Activated T-helper 1 cell treated with anti-CD3 and anti-CD28 coated beads, Interleukin-12 subunit alpha, Interleukin-12 subunit beta, Interleukin-2, Interleukin-4 antibody, amounts not matched to agents 30 ng/mL and 10 ng/mL and 1 ng/mL, durations not matched to agents 14 hours and 24 hours and 36 hours (primary cell): ENCODE data around the gene CHMP2A. TPM values are rescaled to one million over a fixed set of nuclear protein-coding genes. Genes with fewer than 3 reads are reported as not detected.

Experiments used
- DNase-seq: peaks from one replicate; pipeline ENCODE4 v3.0.0; 2021; ENCODE audit warnings: low spot score
- H3K27ac Mint-ChIP-seq: one replicate; pipeline ENCODE4 v1.8.0; 2021; ENCODE audit warnings: mild to moderate bottlenecking, mixed read lengths
- H3K27me3 Mint-ChIP-seq: one replicate; pipeline ENCODE4 v1.8.0; 2022; ENCODE audit warnings: mild to moderate bottlenecking, moderate library complexity, mixed read lengths; ENCODE audit not compliant: insufficient read depth
- H3K36me3 Mint-ChIP-seq: one replicate; pipeline ENCODE4 v1.8.0; 2021; ENCODE audit warnings: low read depth, mixed read lengths
- H3K4me1 Mint-ChIP-seq: one replicate; pipeline ENCODE4 v1.8.0; 2021; ENCODE audit warnings: low read depth, mixed read lengths
- H3K4me3 Mint-ChIP-seq: one replicate; pipeline ENCODE4 v1.8.0; 2021; ENCODE audit warnings: mild to moderate bottlenecking, moderate library complexity, mixed read lengths
- H3K9me3 Mint-ChIP-seq: one replicate; pipeline ENCODE4 v1.8.0; 2021; ENCODE audit warnings: mixed read lengths
- intact Hi-C: fragments of 100-400 bp; cut with micrococcal nuclease; formaldehyde crosslinking; loops from one replicate; pipeline ENCODE4 v1.15.1; 2024
- total RNA-seq: library from RNA; stranded (reverse); gene quantifications from 2 replicates; pipeline ENCODE4 v1.2.3, GENCODE V29; 2022

Gene CHMP2A
- total RNA-seq, 1 donor from 2014 or later: 114 TPM

DNA sequence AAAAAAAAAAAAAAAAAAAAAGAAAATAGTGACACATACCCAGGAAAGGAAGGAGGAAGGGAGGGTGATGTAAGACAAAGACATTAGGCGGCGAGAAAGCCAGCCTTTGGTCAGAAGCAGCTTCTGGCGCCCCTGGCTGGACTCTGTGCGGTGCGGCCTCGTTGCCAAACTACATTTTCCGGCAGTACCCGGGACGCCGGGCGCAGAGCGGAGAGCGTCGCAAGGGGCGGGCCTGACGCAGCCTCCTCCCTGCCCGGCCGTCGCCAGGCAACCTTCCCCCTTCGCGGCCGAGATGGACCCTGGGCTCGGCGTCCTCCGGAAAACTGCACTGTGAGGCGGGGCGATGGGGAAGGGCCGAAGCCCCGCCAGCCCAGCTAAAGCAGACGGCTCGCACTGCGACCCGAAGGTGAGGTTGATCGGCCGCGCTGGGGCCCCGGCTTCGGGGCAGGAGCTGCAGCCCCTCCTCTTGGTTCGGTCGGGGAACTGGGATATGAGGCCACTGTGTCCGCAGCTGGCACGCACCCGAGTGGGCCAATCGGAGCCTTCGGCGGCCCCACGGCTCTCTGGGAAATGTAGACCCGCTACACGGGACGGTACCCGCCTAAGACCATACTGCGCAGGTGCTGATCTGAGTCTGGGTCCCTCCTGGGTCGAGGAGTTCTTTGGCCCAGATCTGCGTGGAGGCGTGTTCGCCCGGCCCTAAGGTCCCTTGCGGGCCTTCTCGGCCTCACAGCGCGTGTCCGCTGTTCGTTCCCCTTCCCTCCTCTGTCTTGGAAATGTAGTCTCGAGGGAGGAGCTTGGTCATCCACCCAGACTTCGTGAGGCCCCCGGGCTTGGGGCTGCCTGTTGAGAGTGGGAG lies 20.5 kb upstream of the CHMP2A start:
- peak overlapping the region; percentile 95 for H3K4me3 Mint-ChIP-seq
- H3K27me3 Mint-ChIP-seq: no peaks in the 10 kb centered on the region
- intact Hi-C loops: loop anchor here (1.0 kb wide), 1 partner anchor 99 kb away; the partner anchor contains the start of gene ZNF446
- peaks cover 9% of the 10 kb centered on the region for H3K36me3 Mint-ChIP-seq
- peak overlapping the region; percentile 99 for H3K27ac Mint-ChIP-seq
- H3K4me1 Mint-ChIP-seq: peaks cover 51% of the 10 kb centered on the region
- no peaks in the 10 kb centered on the region for H3K9me3 Mint-ChIP-seq
- DNase-seq: peak; percentile 77

DNA sequence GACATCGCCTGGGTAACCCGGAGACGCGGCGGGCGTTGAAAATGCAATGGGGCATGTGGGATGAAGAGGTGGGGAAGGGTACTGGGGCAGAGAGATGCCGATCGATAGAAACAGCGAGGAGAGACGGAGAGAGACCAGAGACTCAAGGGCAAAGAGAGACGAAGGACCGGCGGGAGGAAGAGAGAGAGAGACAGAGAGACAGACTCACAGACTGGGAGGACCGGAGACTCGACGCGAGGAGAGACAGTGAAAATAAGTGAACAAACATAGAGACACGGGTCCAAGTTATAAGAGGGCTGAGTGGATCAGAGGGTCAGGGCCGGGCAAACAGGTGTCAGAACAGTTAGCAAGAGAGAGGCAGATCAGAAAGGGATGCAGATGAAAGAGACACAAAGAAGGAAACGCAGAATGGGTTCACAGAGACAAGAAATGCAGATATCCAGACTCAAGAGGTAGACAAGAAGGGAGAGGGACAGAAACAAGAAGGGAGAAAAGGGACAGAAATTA lies 18.8 kb upstream of the CHMP2A start:
- Mint-ChIP-seq H3K4me3 (peak overlapping the region; percentile 95), H3K27me3 (no peaks in the 10 kb centered on the region), H3K36me3 (peaks cover 8% of the 10 kb centered on the region), H3K27ac (peak overlapping the region; percentile 99), H3K9me3 (no peaks in the 10 kb centered on the region), H3K4me1 (peaks cover 41% of the 10 kb centered on the region)
- intact Hi-C loops: loop anchor here (1.0 kb wide), 10 partner anchors 8 to 192 kb away; partner anchors contain the start of genes CHMP2A, TRIM28, ZBTB45 and ZNF132
- DNase-seq: no peak

DNA sequence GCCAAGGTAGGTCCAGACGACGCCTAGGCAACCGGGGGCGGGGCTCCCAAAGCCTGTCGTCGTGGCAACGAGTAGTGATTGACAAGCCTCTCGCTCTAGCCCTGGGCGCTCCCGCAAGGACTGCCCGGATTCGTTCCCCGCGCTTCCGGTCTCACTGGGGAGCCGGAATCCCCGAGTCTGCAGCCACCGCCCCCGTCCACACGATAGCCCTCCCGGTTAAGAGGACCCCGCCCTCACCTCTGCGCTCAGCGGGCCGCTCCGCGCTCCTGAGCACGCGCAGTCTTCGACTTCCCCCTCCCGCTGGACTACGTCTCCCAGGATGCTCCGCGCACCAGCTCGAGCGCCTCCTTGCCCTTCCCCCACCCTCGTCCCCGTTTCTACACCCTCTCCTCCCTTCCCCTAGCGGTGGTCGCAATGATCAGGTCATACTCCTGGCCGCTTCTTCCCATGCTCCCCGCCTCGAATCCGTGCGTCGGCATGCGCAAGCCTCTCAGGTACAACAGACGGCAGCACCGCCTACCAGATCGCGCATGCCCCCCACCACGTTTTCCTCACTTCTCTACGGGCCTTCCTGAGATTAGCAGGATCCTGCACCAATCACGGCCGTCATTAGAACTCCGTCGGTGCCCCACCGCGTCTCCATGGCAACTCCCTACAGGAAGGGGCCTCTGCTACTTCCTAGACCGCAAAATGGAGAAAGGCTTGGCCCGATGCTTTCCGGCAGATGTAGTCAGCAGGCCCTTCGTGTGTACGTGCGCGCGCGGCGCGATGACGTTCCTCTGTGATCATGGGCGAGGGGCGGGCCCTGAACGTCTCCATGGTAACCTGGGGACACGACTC lies 18.1 kb upstream of the CHMP2A start, which contains the start of gene MZF1:
Gene MZF1, minus strand, starts transcription at position 518 of the 840 bp plus-strand sequence. CDS start 1,946 bp downstream, outside the sequence.
- Mint-ChIP-seq H3K4me1 (peaks cover 41% of the 10 kb centered on the region), H3K4me3 (peak within 1 kb of the TSS; percentile 95), H3K27me3 (no peaks in the 10 kb centered on the region), H3K36me3 (peaks cover 12% of the 10 kb centered on the region), H3K27ac (peak within 1 kb of the TSS; percentile 99), H3K9me3 (no peaks in the 10 kb centered on the region)
- DNase-seq: peak; percentile 100
- intact Hi-C loops: loop anchor here (1.0 kb wide), 12 partner anchors 8 to 268 kb away; partner anchors contain the start of genes CHMP2A, ERVK3-1, TRIM28 and ZBTB45

DNA sequence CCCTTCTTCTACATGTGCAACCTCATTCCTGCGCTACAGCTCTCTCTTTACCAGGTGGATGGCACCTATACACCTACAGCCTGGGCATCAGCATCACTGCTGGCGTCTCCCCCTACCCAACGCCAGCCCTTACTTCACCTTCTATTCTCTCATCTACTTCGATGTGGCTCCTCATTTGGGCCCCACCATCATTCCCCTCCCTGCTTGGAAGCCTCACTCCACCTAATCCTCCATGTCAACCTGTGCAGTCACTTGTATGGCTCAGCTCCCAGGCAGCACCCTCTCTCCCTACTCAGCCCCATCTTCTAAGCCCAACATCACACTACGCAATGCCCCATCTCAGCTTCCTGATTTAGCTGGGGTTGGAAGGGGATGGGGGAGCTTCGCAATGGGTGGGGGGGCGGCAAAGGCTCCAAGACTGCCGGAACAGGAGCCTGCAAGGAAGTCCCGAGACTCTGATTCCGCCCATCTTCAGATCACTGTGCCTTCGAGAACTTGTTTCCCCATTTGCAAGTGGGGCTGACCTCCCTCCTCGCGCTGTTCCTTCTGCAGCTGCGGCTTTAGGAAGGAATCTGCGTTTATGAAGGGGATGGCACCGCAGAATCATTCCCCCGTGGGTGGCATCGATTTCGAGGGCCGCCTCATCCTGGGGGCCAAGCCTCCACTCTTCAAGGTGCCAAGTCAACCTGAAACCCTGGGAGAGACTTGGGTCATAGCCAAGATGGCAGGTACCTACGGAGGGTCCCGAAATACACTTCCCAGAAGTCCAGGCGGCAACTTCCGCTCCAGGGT lies 17.3 kb upstream of the CHMP2A start:
- H3K4me3 Mint-ChIP-seq: peak overlapping the region; percentile 95
- no peaks in the 10 kb centered on the region for H3K27me3 Mint-ChIP-seq
- no peaks in the 10 kb centered on the region for H3K9me3 Mint-ChIP-seq
- H3K4me1 Mint-ChIP-seq: peaks cover 36% of the 10 kb centered on the region
- H3K36me3 Mint-ChIP-seq: peaks cover 13% of the 10 kb centered on the region
- DNase-seq: no peak
- peak overlapping the region; percentile 99 for H3K27ac Mint-ChIP-seq
- intact Hi-C loops: loop anchor here (1.0 kb wide), 2 partner anchors 9 to 267 kb away; partner anchors contain the start of gene ERVK3-1

DNA sequence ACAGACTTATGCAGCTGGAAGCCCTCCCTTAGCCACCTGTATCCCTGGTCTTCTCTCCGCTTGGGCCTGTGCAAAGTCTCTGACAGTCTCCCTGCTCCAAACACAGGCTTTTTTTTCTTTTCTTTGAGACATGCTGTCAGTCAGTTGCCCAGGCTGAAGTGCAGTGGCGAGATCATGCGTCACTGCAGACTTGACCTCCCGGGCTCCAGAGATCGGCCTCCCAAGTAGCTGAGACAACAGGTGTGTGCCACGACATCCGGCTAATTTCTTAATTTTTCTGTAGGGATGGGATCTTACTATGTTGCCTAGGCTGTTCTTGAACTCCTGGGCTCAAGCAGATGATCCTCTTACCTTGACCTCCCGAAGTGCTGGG lies 16.7 kb upstream of the CHMP2A start:
- Mint-ChIP-seq H3K36me3 (peaks cover 13% of the 10 kb centered on the region), H3K4me3 (peak overlapping the region; percentile 95), H3K4me1 (peaks cover 37% of the 10 kb centered on the region), H3K9me3 (no peaks in the 10 kb centered on the region), H3K27ac (no peak overlapping the region), H3K27me3 (no peaks in the 10 kb centered on the region)
- DNase-seq: no peak
- intact Hi-C loops: no loop called here

GRCh38 chr19:58570770-58571574 lies 16.1 kb upstream of the CHMP2A start:
- peaks cover 40% of the 10 kb centered on the region for H3K4me1 Mint-ChIP-seq
- no peaks in the 10 kb centered on the region for H3K27me3 Mint-ChIP-seq
- DNase-seq: no peak
- intact Hi-C loops: no loop called here
- H3K36me3 Mint-ChIP-seq: peaks cover 13% of the 10 kb centered on the region
- H3K27ac Mint-ChIP-seq: no peak overlapping the region
- no peaks in the 10 kb centered on the region for H3K9me3 Mint-ChIP-seq
- H3K4me3 Mint-ChIP-seq: no peak overlapping the region

- H3K9me3 Mint-ChIP-seq: no peaks in the 10 kb centered on the region
- H3K27me3 Mint-ChIP-seq: no peaks in the 10 kb centered on the region
- H3K27ac Mint-ChIP-seq: no peak overlapping the region
- peaks cover 36% of the 10 kb centered on the region for H3K4me1 Mint-ChIP-seq
- intact Hi-C loops: no loop called here
- no peak for DNase-seq
- H3K4me3 Mint-ChIP-seq: no peak overlapping the region
- peaks cover 13% of the 10 kb centered on the region for H3K36me3 Mint-ChIP-seq
These were observed 15.2 kb upstream of the CHMP2A start for GRCh38 chr19:58569943-58570670.

DNA sequence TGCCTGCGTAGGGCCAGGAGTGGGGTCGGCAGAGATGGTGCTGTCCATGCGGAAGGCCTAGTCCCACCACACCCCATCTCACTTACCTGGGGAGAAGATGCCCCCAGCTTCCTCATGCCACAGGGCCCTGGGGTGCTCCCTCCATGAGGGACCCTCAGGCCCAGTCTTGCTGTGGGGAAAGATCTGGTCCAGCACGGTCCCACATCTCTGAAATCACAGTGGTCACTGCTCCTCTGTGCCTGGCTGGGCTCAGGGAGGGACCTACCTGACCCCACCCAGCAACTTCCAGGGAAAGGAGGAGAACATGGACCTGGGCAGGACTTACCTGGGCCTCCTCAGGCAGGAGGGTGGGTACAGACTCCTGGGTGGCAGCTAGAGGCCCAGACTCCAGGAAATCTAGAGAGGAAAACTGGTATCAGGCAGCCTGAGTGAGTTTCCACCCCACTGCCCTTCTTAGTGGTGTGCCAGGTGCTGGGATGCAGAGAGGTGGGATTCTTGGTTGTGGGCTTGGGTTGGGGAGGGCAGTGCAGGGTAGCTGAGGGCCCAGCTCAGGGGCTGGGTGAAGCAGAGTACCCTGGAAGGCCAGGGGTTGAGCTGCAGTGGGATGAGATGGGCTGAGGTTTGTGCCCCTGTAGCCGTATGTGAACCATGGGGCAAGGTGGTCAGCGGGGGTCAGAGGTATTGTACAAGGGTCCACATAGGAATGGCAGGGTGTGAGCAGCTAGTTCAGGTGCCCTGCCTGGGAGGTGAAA lies 14.5 kb upstream of the CHMP2A start:
- H3K36me3 Mint-ChIP-seq: peaks cover 13% of the 10 kb centered on the region
- intact Hi-C loops: no loop called here
- no peak overlapping the region for H3K27ac Mint-ChIP-seq
- no peak overlapping the region for H3K4me3 Mint-ChIP-seq
- peaks cover 40% of the 10 kb centered on the region for H3K4me1 Mint-ChIP-seq
- no peaks in the 10 kb centered on the region for H3K27me3 Mint-ChIP-seq
- DNase-seq: no peak
- no peaks in the 10 kb centered on the region for H3K9me3 Mint-ChIP-seq

- H3K27ac Mint-ChIP-seq: peak overlapping the region; percentile 49
- intact Hi-C loops: no loop called here
These were observed 13.7 kb upstream of the CHMP2A start for GRCh38 chr19:58568453-58569130.

DNA sequence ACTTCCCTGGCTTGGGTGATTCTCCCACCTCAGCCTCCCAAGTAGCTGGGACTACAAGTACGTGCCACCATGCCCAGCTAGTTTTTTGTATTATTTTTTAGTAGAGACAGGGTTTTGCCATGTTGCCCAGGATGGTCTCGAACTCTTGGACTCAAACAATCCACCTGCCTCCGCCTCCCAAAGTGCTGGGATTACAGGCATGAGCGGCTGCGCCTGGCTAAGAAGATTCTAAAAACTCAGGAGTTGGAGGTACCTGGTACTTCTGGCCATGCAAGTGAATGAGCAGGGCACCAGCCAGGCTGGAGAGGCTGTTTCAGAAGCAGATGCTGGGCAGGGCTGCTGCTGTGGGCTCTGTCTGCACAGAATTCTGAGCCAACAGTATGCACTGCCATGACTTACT lies 12.1 kb upstream of the CHMP2A start:
- no peak overlapping the region for H3K4me3 Mint-ChIP-seq
- H3K36me3 Mint-ChIP-seq: peaks cover 13% of the 10 kb centered on the region
- no peak overlapping the region for H3K27ac Mint-ChIP-seq
- H3K4me1 Mint-ChIP-seq: peaks cover 39% of the 10 kb centered on the region
- H3K27me3 Mint-ChIP-seq: no peaks in the 10 kb centered on the region
- no peak for DNase-seq
- no peaks in the 10 kb centered on the region for H3K9me3 Mint-ChIP-seq
- intact Hi-C loops: no loop called here

More at GRCh38 chr19:58568453-58569130, 13.7 kb upstream of the CHMP2A start:
- peaks cover 41% of the 10 kb centered on the region for H3K4me1 Mint-ChIP-seq
- no peak overlapping the region for H3K4me3 Mint-ChIP-seq
- H3K27me3 Mint-ChIP-seq: no peaks in the 10 kb centered on the region
- DNase-seq: no peak
- H3K9me3 Mint-ChIP-seq: no peaks in the 10 kb centered on the region
- H3K36me3 Mint-ChIP-seq: peaks cover 14% of the 10 kb centered on the region
